Stimulated activated CD8-positive, alpha-beta memory T cell treated with anti-CD3 and anti-CD28 coated beads, Interleukin-12 subunit alpha, Interleukin-12 subunit beta, amount 100 ng/mL, for 24 hours (primary cell): ENCODE results near the gene FEZF1.

ENCODE experiments used
- DNase-seq: peaks from one replicate; pipeline ENCODE4 v3.0.0-alpha.2; 2020; ENCODE audit errors: extremely low read depth

FEZF1 gene

GRCh38 chr7:122304319-122304975 is at the start of gene FEZF1:
FEZF1 (minus strand) TSS chr7:122304750; CDS start chr7:122304437, 313 bp downstream.
- no peak for DNase-seq

- no peak for DNase-seq
These were observed 47.9 kb upstream of the FEZF1 start for GRCh38 chr7:122352454-122352853.

DNA sequence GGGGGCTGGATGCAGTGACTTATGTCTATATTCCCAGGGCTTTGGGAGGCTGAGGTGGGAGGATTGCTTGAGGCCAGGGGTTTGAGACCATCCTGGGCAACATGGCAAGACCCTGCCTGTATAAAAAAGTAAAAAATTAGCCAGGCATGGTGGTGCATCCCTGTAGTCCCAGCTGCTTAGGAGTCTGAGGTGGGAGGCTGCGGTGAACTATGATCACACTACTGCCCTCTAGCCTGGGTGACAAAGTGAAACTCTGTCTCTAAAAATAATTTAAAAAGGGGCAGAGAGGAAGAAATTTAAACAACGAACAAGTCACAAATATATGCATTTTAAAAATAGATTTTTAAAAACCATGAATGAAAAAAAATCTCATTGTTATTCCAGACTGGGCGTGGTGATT is 46.2 kb upstream of the FEZF1 start:
- no peak for DNase-seq

DNA sequence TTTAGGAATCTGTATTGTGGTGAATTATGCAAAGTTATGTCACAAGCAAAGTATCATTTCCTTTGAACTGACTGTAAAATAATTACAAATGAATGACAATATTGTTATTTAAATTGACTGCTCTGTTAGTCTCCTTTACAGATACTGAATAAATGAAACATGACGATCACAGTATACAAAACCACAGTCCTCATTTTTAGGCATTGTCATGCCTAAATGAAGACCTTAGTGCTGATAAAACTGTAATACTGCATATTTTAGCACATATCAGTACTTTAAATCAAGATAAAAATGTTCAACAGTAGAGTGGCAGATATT is 39.7 kb upstream of the FEZF1 start:
- no peak for DNase-seq

- DNase-seq = no peak
These were observed 39.2 kb upstream of the FEZF1 start for GRCh38 chr7:122343601-122344302.

DNA sequence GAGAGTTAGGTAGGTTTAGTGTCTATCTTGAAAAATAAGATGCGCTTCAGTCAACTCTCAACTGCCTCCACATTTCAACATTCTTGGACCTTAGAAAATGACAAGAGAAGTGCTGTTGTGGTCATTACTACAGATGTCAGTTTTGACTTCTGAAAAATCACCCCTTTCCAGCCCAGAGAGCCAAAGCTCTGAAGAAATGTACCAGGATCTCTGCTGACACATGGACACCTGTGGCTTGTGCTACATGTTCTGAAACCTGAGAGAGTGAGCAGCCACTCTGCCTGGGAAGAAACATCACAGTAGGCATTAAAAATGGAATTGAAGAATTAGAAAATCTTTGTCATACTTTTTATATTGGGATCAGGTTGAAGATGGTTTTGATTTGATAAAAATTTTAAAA is 35.9 kb upstream of the FEZF1 start:
- no peak for DNase-seq

DNA sequence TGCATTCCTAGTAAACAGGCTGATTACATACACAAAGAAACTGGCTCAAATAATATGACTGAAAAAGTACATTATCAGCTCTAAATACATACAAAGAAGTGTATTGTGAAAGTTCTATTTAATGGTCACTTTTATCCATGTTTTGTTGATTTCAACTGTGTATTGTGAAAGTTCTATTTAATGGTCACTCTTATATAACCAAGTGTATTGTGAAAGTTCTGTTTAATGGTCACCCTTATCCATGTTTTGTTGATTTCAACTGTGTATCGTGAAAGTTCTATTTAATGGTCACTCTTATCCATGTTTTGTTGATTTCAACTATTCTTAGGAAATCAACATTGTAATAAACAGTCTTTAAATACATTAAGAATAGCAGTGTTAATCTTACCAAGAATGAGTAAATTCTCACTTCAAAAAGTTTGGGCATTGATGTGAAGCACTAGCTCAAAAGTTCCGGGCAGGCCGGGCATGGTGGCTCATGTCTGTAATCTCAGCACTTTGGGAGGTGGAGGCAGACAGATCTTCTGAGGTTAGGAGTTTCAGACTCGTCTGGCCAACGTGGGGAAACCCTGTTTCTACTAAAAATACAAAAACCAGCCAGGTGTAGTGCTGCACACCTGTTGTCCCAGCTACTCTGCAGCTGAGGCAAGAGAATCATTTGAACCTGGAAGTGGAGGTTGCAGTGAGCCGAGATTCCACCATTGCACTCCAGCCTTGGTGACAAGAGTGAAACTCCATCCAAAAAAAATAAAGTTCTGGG is 34.8 kb upstream of the FEZF1 start:
- no peak for DNase-seq

- DNase-seq = no peak
These were observed 32.5 kb upstream of the FEZF1 start for GRCh38 chr7:122337011-122337410.

DNA sequence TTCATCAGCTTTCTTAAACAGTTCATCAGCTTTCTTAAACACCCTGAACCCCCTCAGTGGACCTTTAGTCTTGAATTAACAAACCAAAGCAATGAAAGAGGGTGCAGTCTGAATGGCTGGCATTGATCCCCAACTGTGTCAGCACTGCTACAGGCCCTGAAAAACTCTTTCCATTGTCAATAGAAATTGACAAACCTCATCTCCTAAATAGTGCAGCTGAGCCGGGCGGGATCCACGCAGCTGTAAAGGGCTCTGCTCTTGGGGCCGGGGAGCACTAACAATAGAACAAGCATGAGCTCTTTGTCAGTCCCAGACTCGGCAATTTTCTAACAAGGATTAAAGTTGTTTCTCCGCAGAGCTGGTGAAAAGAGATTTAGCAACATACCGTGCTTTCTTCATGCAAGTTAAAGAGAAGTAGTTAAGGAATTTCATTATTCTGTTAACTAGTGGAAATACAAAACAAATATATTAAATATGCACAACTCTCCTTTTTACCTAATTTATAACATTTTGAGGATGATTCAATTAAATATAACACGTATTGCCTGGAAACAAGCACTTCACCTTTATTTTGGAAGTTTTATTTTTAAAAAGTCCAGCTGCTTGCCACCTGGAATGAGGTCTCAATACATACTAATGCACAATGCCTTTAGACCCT is 24.7 kb upstream of the FEZF1 start:
- DNase-seq = no peak

- DNase-seq = no peak
These were observed 23.4 kb upstream of the FEZF1 start for GRCh38 chr7:122327969-122328368.

GRCh38 chr7:122316467-122317388 is 12.2 kb upstream of the FEZF1 start:
- DNase-seq = no peak

GRCh38 chr7:122315507-122316466 is 11.2 kb upstream of the FEZF1 start:
- no peak for DNase-seq

- DNase-seq = no peak
These were observed 9.7 kb upstream of the FEZF1 start for GRCh38 chr7:122314284-122314683.

- DNase-seq = no peak
These were observed 8.2 kb upstream of the FEZF1 start for GRCh38 chr7:122312789-122313188.

DNA sequence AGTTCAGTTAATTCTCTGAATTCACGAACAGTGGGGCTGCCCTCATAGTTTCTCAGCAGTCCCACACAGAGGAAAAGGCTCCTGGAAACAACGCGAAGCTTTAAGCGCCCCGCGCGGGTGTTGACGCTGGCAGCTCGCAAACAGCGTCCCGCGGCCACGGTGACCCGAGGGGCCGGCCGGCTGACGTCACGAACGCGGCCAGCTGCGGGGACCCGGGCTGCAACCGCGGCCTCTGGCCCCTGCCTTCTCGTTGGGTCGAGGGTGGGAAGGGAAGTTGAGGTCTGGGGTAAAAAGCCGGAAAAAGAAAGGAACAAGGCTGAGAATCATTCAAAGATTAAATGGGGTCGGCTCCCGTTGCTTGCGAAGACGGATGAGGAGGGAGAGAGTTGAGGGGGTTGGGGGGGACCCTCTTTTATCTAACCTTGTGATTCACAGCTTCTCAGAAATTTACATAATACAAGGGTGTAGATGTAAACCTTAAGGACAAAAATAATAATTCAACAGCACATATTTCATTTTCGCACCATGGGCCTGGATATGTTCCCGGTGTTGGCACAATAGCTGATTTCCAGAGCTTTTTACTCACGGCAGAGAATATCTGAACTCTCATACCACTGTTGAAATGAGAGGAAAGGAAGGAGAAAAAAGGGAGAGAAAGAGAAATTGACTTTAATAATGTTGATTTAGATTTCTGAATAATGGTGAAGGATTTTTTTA is 7.3 kb upstream of the FEZF1 start:
- no peak for DNase-seq

DNA sequence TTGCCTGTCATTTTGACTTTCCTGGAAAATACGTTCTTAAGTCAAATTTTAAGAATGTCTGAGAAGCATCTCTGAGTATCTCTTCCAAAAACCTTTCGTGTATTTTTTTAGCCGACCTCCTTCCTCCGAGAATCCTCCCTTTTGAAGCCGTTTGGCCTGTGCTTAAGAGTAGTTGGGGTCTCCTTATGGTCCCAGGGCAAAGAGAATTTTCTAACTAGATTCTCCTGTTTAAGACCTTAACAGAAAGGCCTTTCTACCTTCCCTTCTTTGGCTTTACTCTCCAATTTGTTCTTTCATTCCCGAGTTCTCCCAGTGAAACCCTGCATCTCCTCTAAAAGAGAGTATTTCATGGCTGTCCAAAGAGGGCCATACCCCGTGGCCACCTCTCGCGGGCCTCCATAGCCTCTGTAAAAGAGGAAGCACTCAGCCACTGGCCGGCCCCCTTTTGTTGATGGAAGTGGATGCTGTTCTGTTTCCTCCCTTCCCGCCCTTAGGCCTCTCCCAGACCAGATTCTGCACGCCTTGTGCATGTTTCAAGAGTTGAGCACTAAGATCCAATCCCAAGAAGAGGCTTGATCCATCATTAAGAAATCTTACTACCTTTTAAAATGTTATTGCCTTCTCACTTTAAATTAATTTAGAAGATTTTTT is 6.6 kb upstream of the FEZF1 start:
- no peak for DNase-seq

DNA sequence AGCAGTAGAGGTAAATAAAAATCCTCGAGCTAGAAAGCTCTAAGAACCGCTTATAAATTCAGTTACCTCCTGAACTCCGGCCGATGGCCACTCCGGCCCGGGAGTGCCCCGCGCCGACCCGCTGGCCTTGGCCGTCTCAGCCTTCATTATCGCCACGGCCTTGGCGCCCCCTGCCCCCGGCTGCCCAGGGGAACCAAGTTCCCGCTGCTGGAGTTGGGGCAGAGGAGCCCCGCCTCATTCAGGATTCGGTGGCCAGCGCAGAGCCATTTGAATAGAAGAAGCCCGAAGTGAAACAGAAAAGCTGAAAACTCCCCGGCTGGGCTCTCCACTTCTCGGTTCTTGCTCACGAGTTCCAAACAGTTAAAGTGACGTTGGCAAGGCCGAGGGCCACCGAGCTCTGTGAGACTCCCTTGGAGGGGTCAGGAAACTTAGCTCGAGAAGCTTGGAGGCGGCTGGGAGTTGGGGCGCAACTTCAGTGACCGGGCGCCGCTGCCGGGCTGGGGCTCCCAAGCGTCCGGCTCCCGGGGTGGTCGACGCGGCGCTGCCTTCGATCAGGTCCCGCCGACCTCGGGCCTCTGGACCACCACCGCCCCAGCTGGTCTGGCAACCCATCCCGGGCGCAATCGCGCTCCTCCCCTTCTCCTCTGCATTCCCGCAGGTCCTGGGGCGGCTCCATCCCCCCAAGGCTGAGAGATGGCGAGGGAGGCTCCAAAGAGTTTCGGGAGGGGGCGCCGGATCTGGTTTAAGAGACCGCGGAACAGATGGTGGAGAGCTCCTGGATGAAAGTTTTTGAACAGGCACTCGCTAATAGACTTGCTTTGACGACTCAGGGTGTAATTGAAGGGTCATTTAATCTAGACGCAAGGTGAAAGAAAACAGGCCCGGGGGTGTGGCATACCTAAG is 5.8 kb upstream of the FEZF1 start:
- no peak for DNase-seq

- DNase-seq = no peak
These were observed 4.9 kb upstream of the FEZF1 start for GRCh38 chr7:122309421-122309820.
